Measurements from ENCODE around the gene SELENON.

SELENON gene

GRCh38 chr1:25798666-25799351 lies 1.2 kb upstream of the SELENON start:
- TF ChIP-seq CTCF (IDR thresholded peaks at IDR 0.05; ENCODE audit: extremely low read depth, insufficient read depth, missing control alignments): no peak
- no peak for DNase-seq (ENCODE audit: low spot score)
- in situ Hi-C loops (cut with MboI; ENCODE audit: low pct_unique_long_range_greater_than_20kb, low sequenced_read_pairs, unreplicated experiment): no loop called here

GRCh38 chr1:25799352-25799934 lies 550 bp upstream of the SELENON start:
- no peak for TF ChIP-seq CTCF (IDR thresholded peaks at IDR 0.05; ENCODE audit: extremely low read depth, insufficient read depth, missing control alignments)
- no peak for DNase-seq (ENCODE audit: low spot score)
- in situ Hi-C loops (cut with MboI; ENCODE audit: low pct_unique_long_range_greater_than_20kb, low sequenced_read_pairs, unreplicated experiment): no loop called here

- TF ChIP-seq CTCF (IDR thresholded peaks at IDR 0.05; ENCODE audit: extremely low read depth, insufficient read depth, missing control alignments): no peak
- in situ Hi-C loops (cut with MboI; ENCODE audit: low pct_unique_long_range_greater_than_20kb, low sequenced_read_pairs, unreplicated experiment): no loop called here
- DNase-seq (ENCODE audit: low spot score): no peak
Measured at GRCh38 chr1:25800703-25801377, 847 bp downstream of the SELENON start.

- DNase-seq (ENCODE audit: low spot score): peak; percentile 83
- in situ Hi-C loops (cut with MboI; ENCODE audit: low pct_unique_long_range_greater_than_20kb, low sequenced_read_pairs, unreplicated experiment): no loop called here
- TF ChIP-seq CTCF (IDR thresholded peaks at IDR 0.05; ENCODE audit: extremely low read depth, insufficient read depth, missing control alignments): no peak
Measured at GRCh38 chr1:25802915-25803314, 2.9 kb downstream of the SELENON start.

GRCh38 chr1:25803368-25803767 lies 3.4 kb downstream of the SELENON start:
- no peak for DNase-seq (ENCODE audit: low spot score)
- in situ Hi-C loops (cut with MboI; ENCODE audit: low pct_unique_long_range_greater_than_20kb, low sequenced_read_pairs, unreplicated experiment): no loop called here
- no peak for TF ChIP-seq CTCF (IDR thresholded peaks at IDR 0.05; ENCODE audit: extremely low read depth, insufficient read depth, missing control alignments)

GRCh38 chr1:25804244-25804963 lies 4.4 kb downstream of the SELENON start:
- in situ Hi-C loops (cut with MboI; ENCODE audit: low pct_unique_long_range_greater_than_20kb, low sequenced_read_pairs, unreplicated experiment): no loop called here
- peak; percentile 76 for DNase-seq (ENCODE audit: low spot score)
- TF ChIP-seq CTCF (IDR thresholded peaks at IDR 0.05; ENCODE audit: extremely low read depth, insufficient read depth, missing control alignments): no peak
